ENCODE data around the gene MAPKAPK2.

Gene MAPKAPK2

GRCh38 chr1:206693592-206693991, 8.9 kb downstream of the MAPKAPK2 start:
- Histone ChIP-seq H3K27me3 (replicated peaks; ENCODE audit: insufficient read depth, low read length) (no peaks in the 10 kb centered on the region), H3K4me1 (ENCODE audit: low read length) (peaks cover 63% of the 10 kb centered on the region), H4K20me1 (ENCODE audit: insufficient read depth, low read length) (peaks cover 5% of the 10 kb centered on the region; the same call in 1 of the 2 replicates), H3K36me3 (replicated peaks; ENCODE audit: insufficient read depth, low read length) (no peaks in the 10 kb centered on the region), H3F3A (ENCODE audit: insufficient read depth, low read length) (peaks cover 10% of the 10 kb centered on the region; the same call in 1 of the 2 replicates), H3K9me2 (replicated peaks; ENCODE audit: insufficient read depth, low read length) (no peaks in the 10 kb centered on the region), H3K9me3 (replicated peaks; ENCODE audit: insufficient read depth, low read length) (no peaks in the 10 kb centered on the region), H3K4me2 (ENCODE audit: low read depth, low read length) (peak overlapping the region; percentile 63), H3K9ac (ENCODE audit: low read length) (no peak overlapping the region), H3K4me3 (ENCODE audit: low read length) (no peak overlapping the region), H3K27ac (ENCODE audit: low read length) (peak overlapping the region; percentile 23; the same call in 1 of the 2 replicates), H3K79me2 (ENCODE audit: low read length) (peaks cover 99% of the 10 kb centered on the region), H2AFZ (ENCODE audit: low read length) (no peak overlapping the region)
- no peak for DNase-seq
- TF ChIP-seq EZH2 (optimal IDR thresholded peaks at IDR 0.05; ENCODE audit: low read depth, low read length) (no peak), EZH2phosphoT487 (IDR thresholded peaks at IDR 0.05; ENCODE audit: low read length) (no peak), CTCF (IDR thresholded peaks at IDR 0.05; ENCODE audit: low read length) (no peak)

GRCh38 chr1:206694171-206695124, 9.7 kb downstream of the MAPKAPK2 start:
- Histone ChIP-seq H3K4me1 (ENCODE audit: low read length) (peaks cover 63% of the 10 kb centered on the region), H3K9ac (ENCODE audit: low read length) (no peak overlapping the region), H3K27me3 (replicated peaks; ENCODE audit: insufficient read depth, low read length) (no peaks in the 10 kb centered on the region), H3K9me2 (replicated peaks; ENCODE audit: insufficient read depth, low read length) (no peaks in the 10 kb centered on the region), H3K4me3 (ENCODE audit: low read length) (no peak overlapping the region), H3K9me3 (replicated peaks; ENCODE audit: insufficient read depth, low read length) (no peaks in the 10 kb centered on the region), H3K4me2 (ENCODE audit: low read depth, low read length) (no peak overlapping the region), H2AFZ (ENCODE audit: low read length) (no peak overlapping the region), H3F3A (ENCODE audit: insufficient read depth, low read length) (peaks cover 10% of the 10 kb centered on the region; the same call in 1 of the 2 replicates), H4K20me1 (ENCODE audit: insufficient read depth, low read length) (peaks cover 5% of the 10 kb centered on the region; the same call in 1 of the 2 replicates), H3K36me3 (replicated peaks; ENCODE audit: insufficient read depth, low read length) (no peaks in the 10 kb centered on the region), H3K79me2 (ENCODE audit: low read length) (peaks cover 99% of the 10 kb centered on the region), H3K27ac (ENCODE audit: low read length) (no peak overlapping the region)
- TF ChIP-seq CTCF (IDR thresholded peaks at IDR 0.05; ENCODE audit: low read length), result no peak
- no peak for TF ChIP-seq EZH2phosphoT487 (IDR thresholded peaks at IDR 0.05; ENCODE audit: low read length)
- TF ChIP-seq EZH2 (optimal IDR thresholded peaks at IDR 0.05; ENCODE audit: low read depth, low read length), result no peak
- no peak for DNase-seq

- H3K9me3 ChIP-seq (replicated peaks; ENCODE audit: insufficient read depth, low read length), result no peaks in the 10 kb centered on the region
- no peak for DNase-seq
- no peaks in the 10 kb centered on the region for H3K36me3 ChIP-seq (replicated peaks; ENCODE audit: insufficient read depth, low read length)
- H3K9me2 ChIP-seq (replicated peaks; ENCODE audit: insufficient read depth, low read length), result no peaks in the 10 kb centered on the region
- no peak overlapping the region for H3K9ac ChIP-seq (ENCODE audit: low read length)
- H3K4me2 ChIP-seq (ENCODE audit: low read depth, low read length), result no peak overlapping the region
- H3K4me1 ChIP-seq (ENCODE audit: low read length), result peaks cover 63% of the 10 kb centered on the region
- H3K4me3 ChIP-seq (ENCODE audit: low read length), result no peak overlapping the region
- H3K27me3 ChIP-seq (replicated peaks; ENCODE audit: insufficient read depth, low read length), result no peaks in the 10 kb centered on the region
- no peak for TF ChIP-seq CTCF (IDR thresholded peaks at IDR 0.05; ENCODE audit: low read length)
- no peak for TF ChIP-seq EZH2 (optimal IDR thresholded peaks at IDR 0.05; ENCODE audit: low read depth, low read length)
- TF ChIP-seq EZH2phosphoT487 (IDR thresholded peaks at IDR 0.05; ENCODE audit: low read length), result no peak
- no peak overlapping the region for H3K27ac ChIP-seq (ENCODE audit: low read length)
- peaks cover 5% of the 10 kb centered on the region; the same call in 1 of the 2 replicates for H4K20me1 ChIP-seq (ENCODE audit: insufficient read depth, low read length)
- H3K79me2 ChIP-seq (ENCODE audit: low read length), result peaks cover 98% of the 10 kb centered on the region
- H2AFZ ChIP-seq (ENCODE audit: low read length), result no peak overlapping the region
- H3F3A ChIP-seq (ENCODE audit: insufficient read depth, low read length), result peaks cover 10% of the 10 kb centered on the region; the same call in 1 of the 2 replicates
Observed at GRCh38 chr1:206695733-206696132, 11.0 kb downstream of the MAPKAPK2 start.

All from MM.1S (cell line).